Dermis microvascular lymphatic vessel endothelial cell (primary cell): Measurements from ENCODE around the gene CDK5RAP2. TPM values are rescaled to one million over a fixed set of nuclear protein-coding genes. Genes with fewer than 3 reads are reported as not detected.

Experiments used
- DNase-seq, 2 donors: peaks; one replicate each; pipeline versions ENCODE4 v3.0.0 to v3.0.0-alpha.2; 2010; ENCODE audit warnings: low read depth in 2 of 2
- total RNA-seq: library from RNA; depleted of rRNA; stranded (reverse); fragments of >200 nt; gene quantifications from 2 replicates; pipeline ENCODE4 v1.2.1, GENCODE V29; 2014

Gene CDK5RAP2
- total RNA-seq, 1 donor from 2014 or later, result 19.0 TPM

DNA sequence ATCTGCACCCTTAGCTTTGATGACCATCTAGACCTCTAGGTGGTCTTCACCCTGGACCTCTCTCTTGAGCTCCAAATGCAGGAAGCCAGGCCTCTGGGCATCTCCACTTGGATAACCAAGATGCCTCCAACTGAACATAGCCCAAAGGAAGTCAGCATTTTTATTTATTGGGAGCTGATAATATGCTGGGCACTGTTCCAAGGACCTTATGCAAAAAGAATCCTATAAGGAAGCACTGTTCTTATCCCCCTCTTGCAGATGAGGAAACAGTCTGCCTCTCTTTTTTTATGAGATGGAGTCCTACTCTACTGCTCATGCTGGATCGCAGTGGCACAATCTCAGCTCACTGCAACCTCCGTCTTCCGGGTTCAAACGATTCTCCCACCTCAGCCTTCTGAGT, 219.9 kb downstream of the CDK5RAP2 start:
- no peak for DNase-seq

- DNase-seq, result no peak
These were observed 221.1 kb downstream of the CDK5RAP2 start for GRCh38 chr9:120358877-120359276.

- DNase-seq, result no peak
These were observed 226.5 kb downstream of the CDK5RAP2 start for GRCh38 chr9:120353506-120353905.

- no peak for DNase-seq
These were observed 228.9 kb downstream of the CDK5RAP2 start for GRCh38 chr9:120351106-120351505.

- DNase-seq, result no peak
These were observed 229.4 kb downstream of the CDK5RAP2 start for GRCh38 chr9:120350596-120350995.

DNA sequence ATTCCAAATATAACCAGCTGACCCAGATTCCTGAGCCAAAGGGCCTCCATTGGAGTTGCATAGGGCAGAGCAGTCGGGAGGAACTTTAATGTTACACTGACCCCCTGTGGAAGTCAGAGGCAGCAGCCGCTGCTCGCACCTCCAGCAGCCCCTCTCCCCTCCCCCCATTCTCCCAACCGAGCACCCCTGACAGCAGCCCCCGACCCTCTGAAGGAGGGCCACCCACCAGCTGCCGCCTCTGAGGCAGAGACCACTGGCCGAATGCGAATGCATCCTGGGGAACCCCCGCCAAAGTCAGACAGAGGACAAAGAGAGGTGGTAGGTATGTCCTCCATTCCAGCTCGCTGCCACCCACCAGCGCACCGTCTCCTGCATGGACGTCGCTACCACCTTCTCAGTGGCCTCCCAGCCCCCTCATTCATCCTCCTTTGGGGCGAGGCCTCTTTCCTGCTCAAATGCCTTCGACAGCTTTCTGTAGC, 231.0 kb downstream of the CDK5RAP2 start:
- DNase-seq, result peak; percentile 30 to 52

DNA sequence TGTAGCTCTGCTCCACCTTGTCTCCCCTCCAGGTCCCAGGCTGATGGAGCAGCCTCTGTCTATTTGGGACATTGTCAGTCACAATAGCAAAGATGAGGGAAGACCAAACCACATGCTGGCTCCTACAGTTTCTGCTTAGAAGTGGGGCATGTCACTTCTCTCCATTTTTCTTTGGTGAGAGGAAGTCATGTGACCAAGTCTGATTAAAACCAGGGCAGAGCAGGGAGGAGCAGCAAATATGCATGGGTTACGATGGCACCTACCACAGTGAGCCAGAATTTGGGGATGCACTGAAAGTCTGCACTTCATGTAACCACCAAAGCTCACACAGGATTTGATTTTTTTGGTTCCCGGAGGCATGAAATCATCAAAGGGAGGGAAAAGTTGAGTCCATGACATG, 234.6 kb downstream of the CDK5RAP2 start:
- DNase-seq, result no peak

- DNase-seq, result no peak
These were observed 235.7 kb downstream of the CDK5RAP2 start for GRCh38 chr9:120344230-120344629.

GRCh38 chr9:120343416-120343815, 236.6 kb downstream of the CDK5RAP2 start:
- no peak for DNase-seq

Other genes starting within 250 kb of the CDK5RAP2 start
- 3.7 and 5.7 TPM in 2 replicates for gene MEGF9, start 134.3 kb upstream of the CDK5RAP2 start, total RNA-seq
- 25.7 and 30.2 TPM in 2 replicates for gene FBXW2, start 213.2 kb upstream of the CDK5RAP2 start, total RNA-seq